ENCODE data around the gene CPXM2. TPM values are rescaled to one million over a fixed set of nuclear protein-coding genes. Genes with fewer than 3 reads are reported as not detected.
A peak's percentile ranks its signal among the peaks of the same experiment; 100 is the strongest.
"Not testable (repeated sequence)": the region's sequence is repeated elsewhere in the genome, so short reads cannot be mapped to it uniquely, and the experiment has no call there.

Gene CPXM2
- total RNA-seq, 1 donor from 2014 or later = 18.9 TPM

GRCh38 chr10:123741146-123741545, 150.5 kb downstream of the CPXM2 start:
- TF ChIP-seq, protein P1, sequence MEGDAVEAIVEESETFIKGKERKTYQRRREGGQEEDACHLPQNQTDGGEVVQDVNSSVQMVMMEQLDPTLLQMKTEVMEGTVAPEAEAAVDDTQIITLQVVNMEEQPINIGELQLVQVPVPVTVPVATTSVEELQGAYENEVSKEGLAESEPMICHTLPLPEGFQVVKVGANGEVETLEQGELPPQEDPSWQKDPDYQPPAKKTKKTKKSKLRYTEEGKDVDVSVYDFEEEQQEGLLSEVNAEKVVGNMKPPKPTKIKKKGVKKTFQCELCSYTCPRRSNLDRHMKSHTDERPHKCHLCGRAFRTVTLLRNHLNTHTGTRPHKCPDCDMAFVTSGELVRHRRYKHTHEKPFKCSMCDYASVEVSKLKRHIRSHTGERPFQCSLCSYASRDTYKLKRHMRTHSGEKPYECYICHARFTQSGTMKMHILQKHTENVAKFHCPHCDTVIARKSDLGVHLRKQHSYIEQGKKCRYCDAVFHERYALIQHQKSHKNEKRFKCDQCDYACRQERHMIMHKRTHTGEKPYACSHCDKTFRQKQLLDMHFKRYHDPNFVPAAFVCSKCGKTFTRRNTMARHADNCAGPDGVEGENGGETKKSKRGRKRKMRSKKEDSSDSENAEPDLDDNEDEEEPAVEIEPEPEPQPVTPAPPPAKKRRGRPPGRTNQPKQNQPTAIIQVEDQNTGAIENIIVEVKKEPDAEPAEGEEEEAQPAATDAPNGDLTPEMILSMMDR (IDR thresholded peaks at IDR 0.05) = no peak
- TF ChIP-seq POLR2AphosphoS5 (IDR thresholded peaks at IDR 0.05; ENCODE audit: insufficient read depth in 1 of 2, low read depth in 1 of 2) (no peak), POLR2A (IDR thresholded peaks at IDR 0.05) (no peak)
- intact Hi-C loops (cut with DNase I) = no loop called here
- no peak for DNase-seq (ENCODE audit: extremely low spot score in 2 of 2)
- Histone ChIP-seq H3K4me3 (no peak overlapping the region), H3K4me1 (no peaks in the 10 kb centered on the region), H3K27ac (no peak overlapping the region), H3K9me3 (no peaks in the 10 kb centered on the region), H3K36me3 (no peaks in the 10 kb centered on the region), H3K27me3 (no peaks in the 10 kb centered on the region)

- DNase-seq (ENCODE audit: extremely low spot score in 2 of 2); H3K4me1 ChIP-seq; H3K27me3 ChIP-seq; intact Hi-C loops (cut with DNase I); H3K4me3 ChIP-seq; H3K9me3 ChIP-seq; H3K36me3 ChIP-seq; H3K27ac ChIP-seq: not testable (repeated sequence)
Measured at GRCh38 chr10:123736917-123737316, 154.7 kb downstream of the CPXM2 start.

DNA sequence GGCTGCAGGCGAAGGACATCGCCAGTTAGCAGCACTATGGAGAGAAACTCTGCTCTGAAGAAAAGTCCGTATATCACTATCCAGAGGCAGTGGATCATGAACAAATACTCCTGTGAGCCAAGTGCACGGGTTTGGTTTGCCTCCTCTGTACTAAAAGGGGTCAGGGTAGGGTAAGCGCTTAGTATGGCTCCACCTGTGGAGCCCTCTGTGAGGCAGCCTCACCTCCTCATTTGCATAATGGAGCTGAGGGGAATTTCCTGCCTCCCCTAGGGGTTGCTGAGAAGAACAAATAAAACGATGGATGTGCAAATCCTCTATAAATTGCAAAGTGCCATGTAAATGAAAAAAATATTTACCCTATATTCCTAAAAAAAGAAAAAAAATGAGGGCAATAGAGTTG, 162.1 kb downstream of the CPXM2 start:
- H3K36me3 ChIP-seq = no peaks in the 10 kb centered on the region
- intact Hi-C loops (cut with DNase I) = no loop called here

DNA sequence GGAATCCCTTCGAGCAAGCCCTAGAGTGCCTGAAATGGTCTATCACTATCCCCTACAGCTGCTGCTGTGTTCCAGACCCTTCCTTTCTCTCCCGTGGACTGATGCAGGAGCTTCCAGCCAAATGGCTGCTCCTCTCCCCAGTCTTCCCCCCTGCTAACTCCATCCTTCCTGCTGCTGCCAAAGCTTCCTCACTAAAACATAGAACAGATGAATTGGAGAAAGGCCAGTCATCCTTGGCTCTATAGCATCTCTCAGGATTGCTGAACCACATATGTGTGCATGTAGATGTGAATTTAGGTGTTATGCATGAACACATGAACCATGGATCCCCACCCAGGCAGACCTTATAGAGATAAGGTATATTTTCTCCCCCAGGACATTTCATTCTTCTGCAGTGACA, 164.8 kb downstream of the CPXM2 start:
- no peak for TF ChIP-seq POLR2AphosphoS5 (IDR thresholded peaks at IDR 0.05; ENCODE audit: insufficient read depth in 1 of 2, low read depth in 1 of 2)
- no peak for TF ChIP-seq POLR2A (IDR thresholded peaks at IDR 0.05)
- TF ChIP-seq, protein P1 (IDR thresholded peaks at IDR 0.05) = no peak
- Histone ChIP-seq H3K36me3 (no peaks in the 10 kb centered on the region), H3K27me3 (no peaks in the 10 kb centered on the region), H3K9me3 (no peaks in the 10 kb centered on the region), H3K4me3 (no peak overlapping the region), H3K4me1 (no peaks in the 10 kb centered on the region), H3K27ac (no peak overlapping the region)
- intact Hi-C loops (cut with DNase I) = no loop called here
- DNase-seq (ENCODE audit: extremely low spot score in 2 of 2) = no peak

More for the DNA sequence above, 162.1 kb downstream of the CPXM2 start:
- Histone ChIP-seq H3K4me1 (no peaks in the 10 kb centered on the region), H3K27me3 (no peaks in the 10 kb centered on the region), H3K4me3 (no peak overlapping the region), H3K27ac (no peak overlapping the region), H3K9me3 (no peaks in the 10 kb centered on the region)
- DNase-seq (ENCODE audit: extremely low spot score in 2 of 2) = no peak
- TF ChIP-seq, protein P1 (IDR thresholded peaks at IDR 0.05) = no peak
- TF ChIP-seq POLR2AphosphoS5 (IDR thresholded peaks at IDR 0.05; ENCODE audit: insufficient read depth in 1 of 2, low read depth in 1 of 2) (no peak), POLR2A (IDR thresholded peaks at IDR 0.05) (no peak)

DNA sequence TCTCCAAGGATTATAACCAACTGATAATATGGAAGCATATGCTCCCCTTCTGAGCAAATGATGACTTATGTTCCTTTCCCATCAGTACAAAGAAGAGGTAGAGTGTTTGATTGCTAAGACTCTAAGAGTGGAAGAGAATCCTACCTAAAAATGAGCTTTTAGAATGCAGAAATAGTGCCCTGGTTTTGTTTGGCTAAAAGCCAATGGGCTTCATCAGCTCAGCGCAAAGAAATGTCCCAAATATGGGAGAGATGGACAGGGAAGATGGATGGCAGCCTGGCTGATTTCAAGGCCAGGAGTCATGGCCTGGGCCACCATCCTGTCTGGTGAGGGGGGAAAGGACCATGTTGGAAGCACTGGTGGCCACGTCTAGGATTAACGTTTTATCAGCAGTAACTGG, 165.2 kb downstream of the CPXM2 start:
- intact Hi-C loops (cut with DNase I) = no loop called here
- no peak overlapping the region for H3K4me3 ChIP-seq
- TF ChIP-seq POLR2AphosphoS5 (IDR thresholded peaks at IDR 0.05; ENCODE audit: insufficient read depth in 1 of 2, low read depth in 1 of 2) (no peak), POLR2A (IDR thresholded peaks at IDR 0.05) (no peak)
- TF ChIP-seq, protein P1 (IDR thresholded peaks at IDR 0.05) = no peak
- no peak overlapping the region for H3K27ac ChIP-seq
- no peaks in the 10 kb centered on the region for H3K4me1 ChIP-seq
- no peaks in the 10 kb centered on the region for H3K27me3 ChIP-seq
- H3K36me3 ChIP-seq = no peaks in the 10 kb centered on the region
- H3K9me3 ChIP-seq = no peaks in the 10 kb centered on the region
- no peak for DNase-seq (ENCODE audit: extremely low spot score in 2 of 2)

GRCh38 chr10:123724747-123725146, 166.9 kb downstream of the CPXM2 start:
- H3K4me1 ChIP-seq = no peaks in the 10 kb centered on the region
- peak; percentile 62 to 81 for DNase-seq (ENCODE audit: extremely low spot score in 2 of 2)
- H3K27ac ChIP-seq = no peak overlapping the region
- intact Hi-C loops (cut with DNase I) = no loop called here
- TF ChIP-seq, protein P1 (IDR thresholded peaks at IDR 0.05) = no peak
- TF ChIP-seq POLR2AphosphoS5 (IDR thresholded peaks at IDR 0.05; ENCODE audit: insufficient read depth in 1 of 2, low read depth in 1 of 2) (no peak), POLR2A (IDR thresholded peaks at IDR 0.05) (no peak)
- H3K9me3 ChIP-seq = no peaks in the 10 kb centered on the region
- H3K4me3 ChIP-seq = no peak overlapping the region
- no peaks in the 10 kb centered on the region for H3K36me3 ChIP-seq
- no peaks in the 10 kb centered on the region for H3K27me3 ChIP-seq
